HG03342 (cell line): ENCODE measurements around the gene NUDT21.
"Not testable (repeated sequence)": the region's sequence is repeated elsewhere in the genome, so short reads cannot be mapped to it uniquely, and the experiment has no call there.

Experiments used
- ATAC-seq: cut with Tn5 transposase; IDR thresholded peaks from one replicate; pipeline ENCODE4 v1.9.1; 2021; ENCODE audit warnings: mild to moderate bottlenecking, moderate library complexity; ENCODE audit not compliant: unreplicated experiment

NUDT21 gene

DNA sequence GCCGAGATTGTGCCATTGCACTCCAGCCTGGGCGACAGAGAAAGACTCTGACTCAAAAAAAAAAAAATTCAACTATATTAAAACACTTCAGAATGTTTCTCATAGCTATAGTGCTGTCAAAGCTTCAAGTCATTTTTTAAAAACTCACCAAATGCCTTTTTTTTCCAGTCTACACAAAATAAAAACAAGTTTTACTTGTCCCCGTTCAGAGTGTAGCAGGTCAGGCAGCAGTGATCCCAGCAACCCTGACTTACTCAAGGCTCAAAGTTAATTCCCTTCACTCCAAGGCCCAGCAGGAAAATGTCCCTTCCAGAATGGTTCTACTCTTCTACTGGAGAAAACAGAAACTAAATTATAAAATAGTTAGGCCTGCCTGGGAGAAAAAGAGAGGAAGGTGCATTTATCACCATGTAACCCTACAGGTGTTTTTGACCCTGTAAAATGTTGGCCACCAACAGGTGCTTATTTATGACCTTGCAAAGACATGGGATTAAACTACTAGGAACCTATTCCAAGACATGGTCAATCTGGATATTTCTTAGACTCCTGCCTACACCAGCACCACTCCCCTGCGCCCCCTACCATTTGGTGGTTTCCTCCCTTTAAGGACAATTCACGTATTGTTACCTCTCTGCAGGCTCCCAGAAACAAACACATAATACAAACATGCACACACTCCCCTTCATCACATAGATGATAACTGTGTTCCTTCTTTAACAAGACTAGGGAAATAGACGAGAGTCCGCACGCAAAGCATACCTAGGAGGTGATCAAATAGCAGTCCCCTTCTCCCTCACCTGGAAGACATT lies 31.2 kb downstream of the NUDT21 start:
- no peak for ATAC-seq

- no peak for ATAC-seq
These were observed 34.0 kb downstream of the NUDT21 start for GRCh38 chr16:56417138-56417537.

DNA sequence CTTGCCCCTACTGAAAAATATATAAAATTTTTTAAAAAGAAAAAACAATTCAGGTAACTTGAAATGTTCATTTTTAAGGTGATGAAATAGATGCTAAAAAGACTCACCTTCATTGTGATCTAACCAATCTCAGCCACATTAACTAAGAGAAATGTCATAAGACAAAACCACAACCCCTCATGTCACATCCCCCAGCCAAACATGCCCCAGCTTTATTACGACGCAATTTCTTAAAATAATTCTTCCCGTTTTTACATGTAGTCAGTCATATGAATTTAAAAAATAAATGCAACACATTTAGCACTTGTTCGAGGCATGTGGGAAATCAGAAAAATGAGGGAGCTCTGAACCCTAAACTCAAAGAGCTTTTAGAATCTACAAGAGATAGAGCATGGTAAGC lies 35.3 kb downstream of the NUDT21 start:
- no peak for ATAC-seq

DNA sequence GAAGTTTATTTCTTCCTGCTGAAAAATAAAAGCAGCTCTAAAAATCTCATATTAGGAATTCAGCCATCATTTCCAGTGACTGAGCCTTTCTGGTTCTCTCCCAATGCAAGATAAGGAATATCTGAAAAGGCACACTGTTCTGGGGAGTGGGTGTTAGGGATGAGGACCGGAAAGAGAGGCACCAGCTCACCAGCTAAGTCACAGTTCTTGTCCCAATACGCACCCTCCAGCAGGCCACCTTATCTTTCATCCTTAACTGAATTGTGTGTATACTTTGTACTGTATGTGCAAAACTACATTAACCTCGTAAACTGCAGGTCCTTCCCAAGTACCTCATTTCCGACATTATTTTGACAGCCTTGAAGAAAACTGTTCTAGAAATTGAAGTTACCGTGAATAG lies 36.8 kb downstream of the NUDT21 start:
- no peak for ATAC-seq

DNA sequence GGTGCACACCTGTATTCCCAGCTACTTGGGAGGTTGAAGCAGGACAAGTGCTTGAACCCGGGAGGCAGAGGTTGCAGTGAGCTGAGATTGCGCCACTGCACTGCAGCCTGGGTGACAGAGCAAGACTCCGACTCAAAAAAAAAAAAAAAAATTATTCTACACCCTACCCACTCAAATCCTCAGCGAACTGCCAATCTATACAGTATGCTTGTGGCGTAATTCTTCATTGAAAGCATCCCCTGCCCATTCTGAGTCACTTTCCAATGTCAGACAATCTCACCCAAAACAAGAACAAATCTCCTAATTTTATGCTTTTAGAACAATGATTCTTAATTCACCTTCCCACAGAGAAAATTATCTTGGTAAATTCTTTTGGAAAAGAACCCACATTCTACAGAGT lies 37.8 kb downstream of the NUDT21 start:
- no peak for ATAC-seq

GRCh38 chr16:56411624-56412023 lies 39.5 kb downstream of the NUDT21 start:
- no peak for ATAC-seq

- no peak for ATAC-seq
These were observed 40.0 kb downstream of the NUDT21 start for GRCh38 chr16:56411123-56411522.

DNA sequence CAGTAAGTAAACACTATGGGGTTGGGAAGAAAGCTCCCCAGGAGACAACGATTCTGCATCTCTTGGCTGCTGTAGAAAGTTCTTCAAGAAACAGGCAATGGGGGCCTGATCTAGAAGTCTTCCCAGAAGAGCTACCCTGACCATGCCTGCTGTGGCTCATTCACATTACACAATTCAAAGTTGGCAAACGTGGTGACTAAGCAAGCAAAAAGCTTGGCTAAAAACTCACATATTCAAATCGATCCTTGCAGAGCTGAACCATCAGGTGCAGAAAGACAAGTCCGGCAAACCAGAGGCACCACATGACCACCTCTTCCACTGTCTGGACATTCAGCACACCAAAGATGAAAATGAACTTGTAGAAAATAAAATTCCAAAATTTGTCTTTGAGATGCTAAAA lies 41.9 kb downstream of the NUDT21 start:
- ATAC-seq, result no peak

GRCh38 chr16:56408379-56409098 lies 42.6 kb downstream of the NUDT21 start:
- ATAC-seq, result no peak

DNA sequence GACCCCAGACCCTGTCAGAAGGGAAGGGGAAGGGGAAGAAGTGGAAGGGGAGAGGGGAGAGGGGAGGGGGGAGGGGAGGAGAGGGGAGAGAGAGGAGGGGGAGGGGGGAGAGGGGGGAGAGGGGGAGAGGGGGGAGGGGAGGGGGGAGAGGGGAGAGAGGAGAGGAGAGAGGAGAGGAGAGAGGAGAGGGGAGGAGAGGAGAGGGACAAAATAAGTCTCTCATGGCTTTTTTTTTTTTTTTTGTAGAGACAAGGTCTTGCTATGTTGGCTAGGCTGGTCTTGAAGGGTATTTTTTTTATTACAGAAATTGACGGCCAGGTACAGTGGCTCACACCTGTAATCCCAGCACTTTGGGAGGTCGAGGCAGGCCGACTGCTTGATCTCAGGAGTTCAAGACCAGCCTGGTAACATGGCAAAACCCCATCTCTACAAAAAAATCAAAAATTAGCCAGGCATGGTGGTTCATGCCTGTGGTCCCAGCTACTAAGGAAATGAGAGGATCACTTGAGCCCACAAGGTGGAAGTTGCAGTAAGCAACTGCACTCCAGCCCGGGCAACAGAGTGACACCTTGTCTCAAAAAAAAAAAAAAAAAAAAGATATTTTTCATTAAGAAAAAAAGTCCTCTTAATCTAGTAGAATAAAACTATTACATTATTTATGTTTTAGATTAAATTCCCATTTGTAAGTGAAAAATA lies 45.0 kb downstream of the NUDT21 start:
- no peak for ATAC-seq

- no peak for ATAC-seq
These were observed 49.6 kb downstream of the NUDT21 start for GRCh38 chr16:56401482-56401881.

DNA sequence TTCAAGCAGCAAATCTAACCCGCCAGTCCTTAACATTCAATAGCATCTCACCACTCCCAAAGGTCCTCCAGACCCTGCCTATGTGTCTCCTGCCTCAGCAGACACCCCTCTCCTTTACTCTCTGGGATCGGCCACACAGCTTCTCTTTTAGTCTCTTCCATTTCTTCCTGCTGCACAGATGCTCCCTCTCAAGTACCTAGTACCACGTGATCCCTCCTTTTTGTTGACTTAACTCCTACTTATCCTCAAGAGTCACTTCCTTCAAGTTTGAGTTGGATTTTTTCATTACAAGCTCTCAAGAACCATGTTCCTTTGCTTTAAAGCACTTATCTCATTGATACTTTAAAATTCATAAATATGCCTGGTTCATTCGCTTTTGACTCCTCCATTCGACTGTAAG lies 50.7 kb downstream of the NUDT21 start:
- no peak for ATAC-seq

DNA sequence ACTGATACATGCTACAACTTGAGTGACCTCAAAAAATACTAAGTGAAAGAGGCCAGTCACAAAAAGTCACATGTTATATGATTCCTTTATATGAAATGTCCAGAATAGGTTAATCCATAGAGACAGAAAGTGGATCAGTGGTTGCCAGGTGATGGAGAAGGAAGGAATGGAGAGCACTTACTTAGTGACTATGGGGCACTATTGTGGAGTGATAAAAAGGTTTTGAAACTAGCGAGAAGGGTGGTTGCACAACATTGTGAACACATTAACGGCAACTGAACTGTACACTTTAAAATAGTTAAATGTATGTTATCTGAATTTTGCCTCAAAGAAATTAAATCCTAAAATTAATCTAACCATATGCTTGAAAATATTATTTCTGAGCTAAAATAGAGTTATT lies 51.6 kb downstream of the NUDT21 start:
- ATAC-seq, result no peak

- ATAC-seq, result no peak
These were observed 52.1 kb downstream of the NUDT21 start for GRCh38 chr16:56399047-56399446.

DNA sequence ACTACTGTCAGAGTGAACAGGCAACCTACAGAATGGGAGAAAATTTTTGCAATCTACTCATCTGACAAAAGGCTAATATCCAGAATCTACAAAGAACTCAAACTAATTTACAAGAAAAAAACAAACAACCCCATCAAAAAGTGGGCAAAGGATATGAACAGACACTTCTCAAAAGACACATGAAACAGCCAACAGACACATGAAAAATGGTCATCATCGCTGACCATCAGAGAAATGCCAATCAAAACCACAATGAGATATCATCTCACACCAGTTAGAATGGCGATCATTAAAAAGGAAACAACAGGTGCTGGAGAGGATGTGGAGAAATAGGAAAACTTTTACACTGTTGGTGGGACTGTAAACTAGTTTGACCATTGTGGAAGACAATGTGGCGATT lies 54.4 kb downstream of the NUDT21 start:
- ATAC-seq, result not testable (repeated sequence)

DNA sequence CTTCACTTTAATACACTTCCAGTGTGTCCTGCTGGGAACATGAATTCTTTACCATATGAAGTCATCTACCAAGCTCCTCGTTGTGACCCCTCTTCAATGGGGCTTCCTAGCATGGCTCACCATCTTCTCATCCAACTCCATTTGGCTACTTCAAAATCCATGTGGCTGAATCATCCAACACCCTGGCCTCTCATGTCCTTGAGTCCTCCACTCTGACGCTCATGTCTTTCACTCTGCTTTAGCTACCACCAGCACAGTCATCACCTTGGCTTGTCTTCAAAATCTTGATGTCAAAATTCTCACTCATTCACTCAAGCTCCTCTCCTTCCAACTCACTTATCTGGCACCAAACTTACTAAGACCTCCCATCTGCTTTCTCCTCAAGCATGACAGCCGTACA lies 61.6 kb downstream of the NUDT21 start:
- ATAC-seq, result no peak

DNA sequence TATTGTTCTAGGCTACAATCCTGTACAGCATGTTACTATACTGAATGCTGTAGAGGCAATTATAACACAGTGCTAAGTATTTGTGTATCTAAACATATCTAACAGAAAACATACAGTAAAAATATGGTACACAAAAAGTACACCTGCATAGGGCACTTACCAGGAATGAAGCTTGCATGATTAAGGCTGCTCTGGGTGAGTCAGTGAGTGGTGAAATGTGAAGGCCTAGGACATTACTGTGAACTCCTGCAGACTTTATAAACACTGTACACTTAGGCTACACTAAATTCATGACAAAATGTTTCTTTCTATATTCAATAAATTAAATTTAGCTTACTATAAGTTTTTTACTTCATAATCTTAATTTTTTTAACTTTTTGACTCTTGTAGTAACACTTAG lies 62.9 kb downstream of the NUDT21 start:
- no peak for ATAC-seq

DNA sequence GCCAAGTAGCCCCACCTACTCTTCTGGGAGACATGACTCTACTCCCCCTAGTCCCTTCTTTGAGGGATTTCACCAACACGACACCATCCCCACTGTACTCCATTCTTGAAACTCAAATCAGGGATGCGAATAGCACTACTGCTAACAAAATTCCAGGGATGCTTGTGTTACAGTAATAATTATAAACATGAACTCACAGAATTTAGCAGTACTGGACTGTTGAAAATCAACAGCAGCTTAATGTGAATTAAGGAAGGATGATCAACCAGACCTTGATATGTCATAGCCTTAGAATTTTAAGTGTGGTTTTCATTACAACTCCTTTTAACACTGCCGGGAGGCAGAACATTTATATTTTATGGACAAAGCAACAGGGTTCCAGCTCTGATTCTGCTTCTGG lies 63.7 kb downstream of the NUDT21 start:
- no peak for ATAC-seq

DNA sequence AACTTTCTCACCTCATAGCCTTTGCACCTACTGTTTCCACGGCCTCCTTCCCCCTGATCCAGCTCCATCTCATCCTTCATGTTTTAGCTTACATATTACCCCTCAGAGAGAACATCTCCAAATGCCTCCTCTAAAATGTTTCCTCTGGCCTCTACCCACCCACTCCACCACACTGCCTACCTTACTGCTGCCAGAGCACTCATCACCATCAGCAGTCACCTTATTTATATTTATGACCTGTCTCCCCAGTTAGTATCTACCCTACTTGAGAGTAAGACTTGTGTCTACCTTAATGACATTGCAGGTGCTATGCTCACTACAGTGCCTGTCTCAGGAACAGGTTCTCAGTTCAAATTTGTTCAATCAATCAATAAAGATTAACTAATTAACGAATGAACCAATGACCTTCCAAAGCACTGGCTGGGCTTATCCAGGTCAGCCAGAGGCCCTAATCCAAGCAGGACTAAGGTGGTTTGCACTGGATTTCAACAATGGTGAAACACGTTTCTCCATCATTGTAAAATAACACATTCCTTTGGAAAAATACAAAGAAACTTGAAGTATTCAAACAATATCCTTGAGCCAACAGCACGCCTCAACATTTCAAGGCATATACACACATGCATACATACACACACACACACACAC lies 66.9 kb downstream of the NUDT21 start:
- no peak for ATAC-seq

DNA sequence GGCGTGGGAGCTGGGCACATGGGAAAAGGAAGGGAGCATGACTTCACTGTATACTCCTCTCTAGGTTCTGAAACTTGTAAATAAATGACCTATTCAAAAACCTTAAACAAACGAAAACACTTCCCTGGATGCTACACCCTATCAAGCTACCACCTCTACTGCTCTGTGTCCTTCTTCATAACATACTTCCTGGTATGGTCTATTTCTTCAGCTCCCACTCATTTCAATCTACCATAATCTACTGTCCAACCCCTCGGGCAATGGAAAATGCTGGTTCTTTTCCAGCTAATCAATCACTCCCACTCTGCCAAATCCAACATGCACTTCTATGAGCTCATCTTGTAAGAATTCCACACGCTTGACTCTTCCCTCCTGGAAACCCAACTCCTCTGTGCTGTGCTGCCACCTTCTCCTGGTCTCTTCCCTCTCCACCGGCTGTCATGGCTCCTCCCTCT lies 68.2 kb downstream of the NUDT21 start:
- ATAC-seq, result no peak

DNA sequence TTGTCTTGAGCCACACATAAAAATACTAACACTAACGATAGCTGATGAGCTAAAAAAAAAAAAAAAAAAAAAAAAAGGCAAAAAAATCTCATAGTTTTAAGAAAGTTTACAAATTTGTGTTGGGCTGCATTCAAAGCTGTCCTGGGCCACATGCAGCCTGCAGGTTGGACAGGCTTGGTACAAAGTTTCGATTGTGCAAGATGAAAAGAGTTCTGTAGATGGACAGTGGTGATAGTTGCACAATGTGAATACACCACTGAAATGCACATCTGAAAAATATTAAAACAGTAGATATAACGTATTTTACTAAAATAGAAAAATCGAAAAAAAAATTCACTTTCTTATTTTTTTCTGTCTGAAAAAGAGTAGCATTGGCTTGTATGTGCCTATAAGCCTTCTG lies 68.7 kb downstream of the NUDT21 start:
- ATAC-seq, result no peak
